T-helper 1 cell treated with Interleukin-12 subunit alpha and Interleukin-12 subunit beta and Interleukin-4 antibody, amounts not matched to agents 30 μg/mL and 1 μg/mL, for 36 hours (primary cell): Measurements from ENCODE around the gene SIGLEC8.
A peak's percentile ranks its signal among the peaks of the same experiment; 100 is the strongest.
"Not testable (repeated sequence)": the region's sequence is repeated elsewhere in the genome, so short reads cannot be mapped to it uniquely, and the experiment has no call there.

Experiments
- H3K27ac Mint-ChIP-seq: one replicate; pipeline ENCODE4 v1.8.0; 2021; ENCODE audit warnings: mild to moderate bottlenecking, mixed read lengths
- H3K27me3 Mint-ChIP-seq: one replicate; pipeline ENCODE4 v1.8.0; 2021; ENCODE audit warnings: low read depth, mixed read lengths
- H3K36me3 Mint-ChIP-seq: one replicate; pipeline ENCODE4 v1.8.0; 2021; ENCODE audit warnings: low read depth, mixed read lengths
- H3K4me1 Mint-ChIP-seq: one replicate; pipeline ENCODE4 v1.8.0; 2021; ENCODE audit warnings: low read depth, mixed read lengths
- H3K4me3 Mint-ChIP-seq: one replicate; pipeline ENCODE4 v1.8.0; 2021; ENCODE audit warnings: mild to moderate bottlenecking, moderate library complexity, mixed read lengths
- H3K9me3 Mint-ChIP-seq: one replicate; pipeline ENCODE4 v1.8.0; 2021; ENCODE audit warnings: mixed read lengths

SIGLEC8 gene

GRCh38 chr19:51417107-51417809 lies 41.0 kb downstream of the SIGLEC8 start, which contains the start of gene SIGLEC10:
TSS of gene SIGLEC10 (minus strand) at chr19:51417642. CDS start at chr19:51417581, 61 bp downstream.
- no peak within 1 kb of the TSS for H3K27ac Mint-ChIP-seq
- peaks cover 18% of the 10 kb centered on the region for H3K27me3 Mint-ChIP-seq
- H3K9me3 Mint-ChIP-seq = no peaks in the 10 kb centered on the region
- H3K4me1 Mint-ChIP-seq = peaks cover 5% of the 10 kb centered on the region
- H3K36me3 Mint-ChIP-seq = no peaks in the 10 kb centered on the region
- H3K4me3 Mint-ChIP-seq = no peak within 1 kb of the TSS

GRCh38 chr19:51416422-51416821 lies 41.8 kb downstream of the SIGLEC8 start:
- H3K27me3 Mint-ChIP-seq = peaks cover 14% of the 10 kb centered on the region
- H3K36me3 Mint-ChIP-seq, H3K4me1 Mint-ChIP-seq, H3K9me3 Mint-ChIP-seq, H3K27ac Mint-ChIP-seq, H3K4me3 Mint-ChIP-seq: not testable (repeated sequence)

DNA sequence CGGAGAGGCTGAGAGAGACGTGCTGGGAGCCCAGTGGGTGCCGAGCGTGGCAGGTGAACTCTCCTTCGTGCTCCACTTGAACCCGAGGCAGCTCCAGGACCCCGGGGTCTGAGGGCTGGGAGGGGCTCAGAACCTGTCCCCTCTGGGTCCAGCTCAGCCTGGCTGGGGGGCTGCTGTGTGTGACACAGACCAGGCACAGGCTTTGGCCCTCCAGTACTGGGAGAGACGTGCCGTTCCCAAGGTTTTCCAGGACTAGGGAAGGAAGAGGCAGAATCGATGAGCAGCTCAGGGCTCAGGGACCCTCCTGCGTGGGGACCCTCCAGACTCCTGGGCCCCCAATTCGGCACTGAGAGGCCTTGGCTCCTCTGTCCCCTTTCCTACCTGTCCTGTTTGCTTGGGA lies 43.1 kb downstream of the SIGLEC8 start:
- Mint-ChIP-seq H3K27me3 (peaks cover 10% of the 10 kb centered on the region), H3K36me3 (no peaks in the 10 kb centered on the region), H3K4me1 (peaks cover 5% of the 10 kb centered on the region), H3K27ac (no peak overlapping the region), H3K9me3 (no peaks in the 10 kb centered on the region), H3K4me3 (no peak overlapping the region)

DNA sequence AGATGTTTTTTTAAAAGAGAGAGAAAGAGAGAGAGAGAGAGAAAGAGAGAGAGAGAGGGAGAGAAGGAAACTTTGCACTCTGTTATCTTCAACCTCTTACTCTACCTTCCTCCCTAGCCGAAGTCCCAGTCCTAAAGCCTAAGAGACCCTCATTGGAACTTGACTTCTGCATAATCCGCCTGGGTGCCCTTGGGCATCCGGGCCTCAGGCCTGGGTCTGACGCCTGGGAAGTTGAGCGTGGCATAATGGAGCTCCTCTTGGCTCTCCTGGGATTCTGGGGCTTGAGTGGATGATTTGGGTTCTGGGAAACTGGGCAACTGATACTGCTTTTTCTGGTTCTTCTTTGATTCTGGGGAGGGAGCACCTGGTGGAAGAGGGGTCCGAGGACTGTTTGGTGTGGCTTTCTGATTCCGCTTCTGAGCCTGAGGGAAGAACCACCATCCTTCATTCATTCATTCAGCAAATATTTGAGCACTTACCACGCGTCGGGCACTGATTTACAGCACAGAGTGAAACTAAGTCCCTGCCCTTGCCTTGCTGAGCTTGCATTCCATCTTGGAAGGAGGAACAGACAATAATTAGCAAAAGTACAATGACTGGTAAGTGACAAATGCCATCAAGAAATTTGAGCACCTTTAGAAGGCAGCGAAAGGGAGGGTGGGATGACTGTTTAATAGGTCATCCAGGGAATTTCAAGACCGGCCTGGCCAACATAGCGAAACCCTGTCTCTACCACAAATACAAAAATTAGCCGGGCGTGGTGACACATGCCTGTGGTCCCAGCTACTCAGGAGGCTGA lies 47.1 kb downstream of the SIGLEC8 start:
- Mint-ChIP-seq H3K9me3 (peaks cover 3% of the 10 kb centered on the region), H3K27ac (no peak overlapping the region), H3K36me3 (no peaks in the 10 kb centered on the region), H3K4me3 (no peak overlapping the region), H3K27me3 (peaks cover 7% of the 10 kb centered on the region), H3K4me1 (peaks cover 7% of the 10 kb centered on the region)

GRCh38 chr19:51407511-51408131 lies 50.6 kb downstream of the SIGLEC8 start:
- Mint-ChIP-seq H3K4me3 (no peak overlapping the region), H3K36me3 (peaks cover 8% of the 10 kb centered on the region), H3K9me3 (peaks cover 10% of the 10 kb centered on the region), H3K27ac (peak overlapping the region; percentile 4), H3K4me1 (peaks cover 7% of the 10 kb centered on the region), H3K27me3 (peaks cover 8% of the 10 kb centered on the region)

GRCh38 chr19:51402117-51402516 lies 56.1 kb downstream of the SIGLEC8 start:
- Mint-ChIP-seq H3K36me3 (peaks cover 16% of the 10 kb centered on the region), H3K4me3 (no peak overlapping the region), H3K4me1 (peaks cover 8% of the 10 kb centered on the region), H3K27me3 (peaks cover 4% of the 10 kb centered on the region), H3K9me3 (peaks cover 23% of the 10 kb centered on the region), H3K27ac (no peak overlapping the region)
